ENCODE results near the gene OSBPL3.
"Not testable (repeated sequence)": the region's sequence is repeated elsewhere in the genome, so short reads cannot be mapped to it uniquely, and the experiment has no call there.

The OSBPL3 gene

DNA sequence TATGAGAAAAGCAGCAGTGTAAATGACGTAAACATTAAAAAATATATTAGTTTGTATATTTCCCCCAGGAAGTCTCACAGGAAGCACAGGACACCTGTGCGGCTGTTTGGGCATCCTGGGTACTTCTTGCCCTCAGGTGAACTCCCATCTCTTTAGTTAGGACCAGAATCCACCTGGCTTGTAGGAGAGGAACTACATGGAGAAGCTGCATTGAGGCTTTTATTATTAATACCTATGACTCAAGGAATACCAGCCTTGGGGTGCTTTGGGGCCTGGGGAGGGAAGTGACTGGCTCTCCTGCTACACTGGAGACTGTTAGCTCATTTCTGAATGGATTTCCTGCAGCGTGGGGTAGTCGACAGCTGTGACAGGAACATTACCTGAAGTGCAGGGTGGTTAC, 182.7 kb downstream of the OSBPL3 start:
- DNase-seq (ENCODE audit: low read depth in 2 of 2), result no peak

DNA sequence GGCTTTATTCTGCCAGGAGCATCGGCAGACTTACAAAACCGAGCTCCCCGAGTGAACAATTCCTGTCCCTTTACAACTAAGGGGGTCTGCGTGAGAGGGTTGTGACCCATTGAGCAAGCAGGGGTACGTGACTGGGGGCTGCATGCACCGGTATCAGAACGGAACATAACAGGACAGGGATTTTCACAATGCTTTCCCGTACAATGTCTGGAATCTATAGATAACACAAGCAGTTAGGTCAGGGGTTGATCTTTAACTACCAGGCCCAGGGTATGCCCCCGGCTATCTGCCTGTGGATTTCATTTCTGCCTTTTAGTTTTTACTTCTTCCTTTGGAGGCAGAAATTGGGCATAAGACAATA, 184.6 kb downstream of the OSBPL3 start:
- DNase-seq (ENCODE audit: low read depth in 2 of 2), result no peak

DNA sequence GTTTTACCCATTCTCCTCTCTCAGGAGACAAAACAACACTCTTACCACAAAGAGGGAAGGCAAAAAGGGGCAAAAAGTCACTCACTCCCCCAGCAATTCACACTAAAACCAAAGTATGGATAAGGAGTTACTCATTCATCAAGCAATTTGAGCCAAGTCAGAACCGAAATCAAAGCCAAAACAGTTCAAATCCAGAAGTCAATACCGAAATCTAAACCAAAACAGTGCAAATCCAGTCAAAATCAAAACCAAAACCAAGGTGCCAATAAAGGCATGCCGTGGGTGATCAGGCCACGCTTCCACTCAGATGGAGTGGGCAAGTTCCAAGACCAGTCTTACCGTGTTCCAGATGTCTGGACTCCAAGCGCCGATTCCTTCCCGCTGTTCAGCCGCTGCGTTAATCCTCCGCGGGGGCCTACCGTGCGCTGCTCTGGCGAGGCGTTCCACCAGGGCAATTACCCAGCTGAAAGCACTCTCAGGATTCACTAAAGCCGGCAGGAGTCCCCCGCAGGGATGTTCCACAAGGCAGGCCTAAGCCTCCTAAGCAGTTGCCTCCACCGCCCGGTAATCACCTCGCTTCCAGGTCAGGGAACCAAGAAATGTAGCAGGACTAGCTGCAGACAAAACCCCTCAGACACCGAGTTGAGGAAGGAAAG, 185.1 kb downstream of the OSBPL3 start:
- not testable (repeated sequence) for DNase-seq (ENCODE audit: low read depth in 2 of 2)

DNA sequence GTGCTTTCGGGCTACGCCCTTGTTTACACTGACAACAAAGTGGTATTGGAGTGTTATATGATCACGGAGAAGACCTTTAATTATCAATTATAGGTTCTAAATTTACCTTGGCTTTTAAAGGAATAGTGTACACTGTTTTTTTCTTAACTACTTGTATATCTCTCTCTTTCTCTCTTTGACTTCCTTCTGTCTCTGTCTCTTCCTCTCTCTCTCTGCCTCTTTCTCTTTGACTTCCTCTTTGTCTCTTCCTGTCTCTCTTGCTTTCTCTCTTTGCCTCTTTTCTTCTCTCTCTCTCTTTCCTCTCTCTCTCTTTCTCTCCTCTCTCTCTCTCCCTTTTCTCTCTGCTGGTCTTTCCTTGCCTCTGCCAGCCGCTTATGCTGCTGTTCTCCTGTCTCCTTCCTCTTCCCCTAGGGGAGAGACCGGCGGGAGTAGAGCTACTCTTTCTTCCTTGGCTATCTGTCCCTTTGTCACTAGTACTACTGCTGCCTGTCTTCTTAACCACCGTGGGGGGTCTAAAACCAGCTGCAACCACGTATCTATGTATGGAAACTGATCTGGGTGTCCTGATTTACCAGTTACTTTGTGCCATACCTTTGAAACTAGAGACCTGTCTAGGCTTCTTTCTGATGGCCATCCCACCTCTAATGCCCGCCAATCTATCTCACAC, 185.9 kb downstream of the OSBPL3 start:
- no peak for DNase-seq (ENCODE audit: low read depth in 2 of 2)

DNA sequence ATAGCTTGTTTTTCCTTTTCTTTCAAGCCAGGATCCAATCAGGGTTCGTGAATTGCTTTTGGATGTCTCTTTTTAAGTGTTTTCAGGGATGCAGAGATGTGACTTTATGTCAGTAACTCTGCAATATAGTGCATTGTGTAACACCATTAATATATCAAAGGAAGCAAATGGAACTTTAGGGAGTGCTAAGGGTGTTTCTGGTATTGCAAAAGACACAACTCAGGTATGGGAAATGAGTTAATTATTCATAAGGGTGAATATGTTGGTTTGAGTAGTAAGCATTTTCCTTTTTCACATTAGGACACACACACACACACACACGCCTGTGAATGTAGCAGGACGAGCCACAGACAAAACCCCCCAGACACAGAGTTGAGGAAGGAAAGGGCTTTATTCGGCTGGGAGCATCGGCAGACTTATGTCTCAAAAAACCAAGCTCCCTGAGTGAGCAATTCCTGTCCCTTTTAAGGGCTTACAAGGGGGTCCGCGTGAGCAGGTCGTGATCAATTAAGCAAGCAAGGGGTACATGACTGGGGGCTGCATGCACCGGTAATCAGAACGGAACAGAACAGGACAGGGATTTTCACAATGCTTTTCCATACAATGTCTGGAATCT, 190.9 kb downstream of the OSBPL3 start:
- no peak for DNase-seq (ENCODE audit: low read depth in 2 of 2)

DNA sequence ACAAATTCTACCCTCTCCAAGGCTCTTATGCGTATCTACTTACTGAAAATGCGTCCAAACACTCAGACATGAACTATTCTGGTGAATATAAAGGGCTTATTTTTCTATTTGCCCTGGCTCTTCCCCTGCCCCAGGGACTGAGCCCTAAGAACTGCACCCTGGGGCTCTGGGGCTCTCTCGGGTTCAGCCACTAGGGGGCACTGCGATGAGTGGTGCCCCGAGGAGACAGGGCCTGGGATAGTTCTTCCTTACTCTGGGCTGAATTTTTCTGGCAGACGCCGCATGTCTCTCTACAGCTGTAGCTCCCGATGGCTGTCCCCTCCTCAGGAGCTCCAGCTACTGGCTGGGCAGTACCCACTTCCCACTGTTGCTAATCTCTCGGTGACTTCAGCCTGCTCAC, 191.9 kb downstream of the OSBPL3 start:
- DNase-seq (ENCODE audit: low read depth in 2 of 2), result no peak

DNA sequence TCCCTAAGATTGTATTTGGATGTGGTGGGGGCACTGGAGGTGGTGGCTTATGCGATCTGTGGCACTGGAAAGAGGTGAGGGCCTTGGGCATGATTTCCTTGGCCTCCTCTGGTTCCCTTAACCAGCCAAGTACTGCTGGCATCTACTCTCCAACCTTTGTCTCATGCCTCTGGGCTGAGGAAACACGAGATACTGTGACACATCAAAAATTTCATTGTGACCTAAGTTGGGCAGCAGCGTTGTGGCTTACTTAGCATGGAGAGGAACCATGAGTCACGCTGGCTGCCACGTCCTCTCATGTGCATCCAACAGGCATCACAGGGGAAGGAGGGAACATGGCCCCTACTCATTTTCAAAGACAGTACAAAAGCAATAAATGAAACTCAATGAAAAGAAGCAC, 193.0 kb downstream of the OSBPL3 start:
- no peak for DNase-seq (ENCODE audit: low read depth in 2 of 2)

DNA sequence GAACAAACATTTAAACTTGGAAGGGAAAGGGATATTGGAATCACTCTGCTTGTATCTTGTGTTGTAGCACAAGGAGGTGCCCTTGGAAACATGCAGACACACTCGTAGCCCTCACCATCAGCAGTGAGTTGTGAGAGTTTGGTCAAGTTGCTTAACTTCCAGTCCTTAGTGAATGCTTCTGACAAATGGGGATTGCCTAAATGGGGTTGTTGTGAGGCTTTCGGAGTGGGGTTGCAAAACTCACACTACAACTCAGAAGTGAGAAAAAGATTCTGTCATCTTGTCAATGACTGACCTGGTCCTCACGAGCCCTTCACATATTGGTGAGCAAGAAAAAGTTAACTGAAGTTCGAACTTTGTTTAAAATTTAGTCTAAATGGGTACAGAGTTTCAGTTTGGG, 193.7 kb downstream of the OSBPL3 start:
- no peak for DNase-seq (ENCODE audit: low read depth in 2 of 2)

DNA sequence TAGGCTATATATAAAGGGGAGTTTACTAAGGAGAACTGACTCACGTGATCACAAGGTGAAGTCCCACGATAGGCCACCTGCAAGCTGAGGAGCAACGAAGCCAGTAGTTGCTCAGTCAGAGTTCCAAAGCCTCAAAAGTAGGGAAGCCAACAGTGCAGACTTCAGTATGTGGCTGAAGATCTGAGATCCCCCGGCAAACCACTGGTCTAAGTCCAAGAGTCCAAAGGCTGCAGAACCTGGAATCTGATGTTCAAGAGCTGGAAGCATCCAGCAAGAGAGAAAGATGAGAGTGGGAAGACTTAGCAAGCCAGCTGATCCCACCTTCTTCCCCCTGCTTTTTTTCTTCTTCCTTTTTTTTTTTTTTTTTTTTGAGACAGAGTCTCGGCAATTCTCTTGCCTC, 195.7 kb downstream of the OSBPL3 start:
- no peak for DNase-seq (ENCODE audit: low read depth in 2 of 2)

DNA sequence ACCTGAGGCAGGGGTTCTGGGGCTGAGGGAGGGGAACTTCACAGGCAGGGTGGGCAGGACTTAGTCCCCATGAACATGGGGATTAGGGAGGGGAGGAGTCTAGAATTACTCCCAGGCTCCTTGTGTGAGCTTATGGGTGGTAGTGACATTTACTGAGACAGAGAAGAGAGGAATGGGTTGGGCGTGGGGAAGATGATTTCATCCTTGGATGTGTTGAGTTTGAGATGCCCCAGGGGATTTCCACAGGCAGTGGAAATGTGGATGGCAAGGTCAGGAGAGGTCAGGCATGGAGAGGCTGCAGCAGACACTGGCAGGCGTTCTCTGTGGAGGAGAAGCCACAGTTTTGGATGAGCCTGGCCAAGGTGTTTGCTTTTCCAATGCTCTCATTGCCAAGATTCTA, 196.3 kb downstream of the OSBPL3 start:
- DNase-seq (ENCODE audit: low read depth in 2 of 2), result no peak

DNA sequence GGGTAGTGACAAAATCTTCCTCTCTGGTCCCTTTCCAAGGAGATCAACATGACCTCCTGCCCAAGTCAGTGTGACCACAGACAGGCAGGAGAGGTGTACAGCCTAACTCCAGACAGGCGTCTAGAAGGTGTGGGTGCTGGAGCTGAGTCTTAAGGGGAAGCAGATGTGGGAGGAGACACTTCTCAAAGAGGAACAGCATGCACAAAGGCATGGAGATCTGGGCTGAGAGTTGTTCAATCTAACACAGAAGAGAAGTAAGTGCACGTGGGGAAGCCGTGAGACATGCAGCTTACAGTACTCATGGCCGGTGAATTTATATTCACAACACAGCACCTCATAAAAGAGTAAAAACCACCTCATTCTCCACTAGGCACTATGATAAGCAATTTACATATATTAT, 198.9 kb downstream of the OSBPL3 start:
- no peak for DNase-seq (ENCODE audit: low read depth in 2 of 2)

DNA sequence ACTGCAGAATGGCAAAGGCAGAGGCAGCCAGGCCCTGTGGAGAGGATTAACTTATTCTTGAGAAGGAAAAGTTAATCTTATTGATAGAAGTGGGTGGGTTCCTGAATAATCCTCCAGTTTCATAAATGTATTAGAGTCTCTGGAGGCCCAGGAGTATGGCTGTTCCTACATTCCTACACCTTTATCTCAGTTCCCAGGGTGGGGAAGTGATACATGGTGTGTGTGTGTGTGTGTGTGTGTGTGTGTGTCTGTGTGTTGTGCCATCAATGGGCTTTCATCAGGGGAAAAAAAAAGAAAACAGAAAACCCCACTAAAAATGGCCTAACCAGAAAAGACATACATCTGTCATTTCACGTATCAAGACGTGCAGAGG, 200.7 kb downstream of the OSBPL3 start:
- no peak for DNase-seq (ENCODE audit: low read depth in 2 of 2)

DNA sequence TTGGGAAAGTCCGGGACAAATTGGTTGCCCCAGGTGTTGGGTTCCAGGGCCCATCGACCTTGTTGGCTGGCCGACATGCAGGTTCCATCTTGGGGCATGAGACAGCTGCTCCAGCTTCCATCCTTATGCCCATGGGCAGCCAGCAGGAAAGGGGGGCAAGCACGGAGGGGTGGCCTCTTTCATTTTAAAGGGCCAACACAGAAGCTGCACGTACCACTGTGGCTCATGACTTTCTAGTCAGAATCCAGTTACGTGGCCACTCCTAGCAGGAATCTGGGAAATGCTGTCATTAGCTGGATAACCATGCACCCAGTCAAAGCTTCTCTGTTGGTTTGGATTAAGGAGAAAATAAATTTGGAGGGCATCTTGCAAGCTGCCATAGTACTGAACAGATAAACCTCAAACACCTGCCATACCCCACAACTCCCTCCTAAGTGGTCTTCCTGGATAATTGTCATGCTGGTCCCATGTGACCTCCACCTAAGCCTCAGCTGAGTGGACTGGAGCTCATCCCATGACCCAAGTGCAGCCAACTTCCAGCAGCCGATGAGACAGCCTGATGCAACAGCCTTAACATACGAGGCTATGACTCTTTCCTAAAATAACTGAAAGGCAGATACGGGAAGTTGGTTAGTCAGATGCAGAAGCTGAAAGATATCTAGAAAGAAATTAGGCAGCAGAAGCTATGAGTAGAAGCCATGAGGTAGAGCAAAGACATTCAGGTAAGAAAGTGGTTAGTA, 201.3 kb downstream of the OSBPL3 start:
- no peak for DNase-seq (ENCODE audit: low read depth in 2 of 2)

DNA sequence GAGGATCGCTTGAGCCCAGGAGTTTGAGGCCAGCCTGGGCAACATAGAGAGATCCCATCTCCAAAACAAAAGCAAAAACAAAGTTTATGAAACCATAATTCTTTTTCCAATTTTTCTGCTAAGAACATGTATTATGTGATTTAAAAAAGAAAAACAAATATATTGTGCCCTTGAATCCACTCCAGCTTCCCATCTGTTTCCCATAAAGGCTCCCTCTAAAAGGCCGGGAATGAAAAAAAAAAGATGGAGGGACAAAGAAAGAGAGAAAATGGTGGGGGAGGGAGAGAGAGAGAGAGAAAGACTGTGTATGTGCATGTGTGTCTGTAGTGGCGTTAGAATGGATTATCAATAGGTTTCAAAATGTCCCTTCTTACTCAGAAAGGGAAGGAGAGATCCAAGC, 202.2 kb downstream of the OSBPL3 start:
- no peak for DNase-seq (ENCODE audit: low read depth in 2 of 2)

DNA sequence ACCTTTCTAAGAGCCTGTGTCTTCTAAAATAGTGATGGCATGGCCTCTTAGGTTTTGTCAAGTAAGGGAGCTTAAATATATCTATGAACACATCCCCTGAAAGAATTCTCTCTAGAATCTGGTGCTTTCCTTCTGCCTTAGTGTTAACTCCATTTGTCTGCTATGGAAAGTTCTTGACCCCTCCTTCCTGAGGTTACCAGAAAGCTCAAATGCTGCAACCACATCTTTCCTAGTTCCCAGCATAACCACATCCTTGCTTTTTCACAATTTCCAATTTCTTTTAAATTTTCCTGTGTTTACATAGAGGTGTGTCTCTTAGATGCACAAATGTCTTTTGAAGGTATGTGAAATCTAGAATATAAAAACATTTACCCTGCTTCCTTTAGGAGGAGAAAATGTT, 206.3 kb downstream of the OSBPL3 start:
- no peak for DNase-seq (ENCODE audit: low read depth in 2 of 2)

DNA sequence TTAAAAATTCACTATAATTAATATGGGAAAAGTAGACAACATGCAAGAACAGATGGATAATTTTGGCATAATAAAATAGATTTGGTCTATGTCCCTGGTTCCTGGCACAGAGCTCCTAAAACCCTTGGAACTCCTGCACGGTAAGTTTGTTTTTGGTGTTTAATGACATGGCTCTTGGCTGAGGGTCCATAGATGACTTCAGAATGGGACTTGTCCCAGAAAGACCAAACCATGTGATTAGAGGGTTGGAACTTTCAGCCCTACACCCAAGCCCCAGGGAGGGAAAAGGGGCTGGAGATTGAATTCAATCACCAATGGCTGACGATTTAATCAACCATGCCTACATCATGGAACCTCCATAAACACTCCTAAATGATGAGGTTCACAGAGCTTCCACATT, 210.1 kb downstream of the OSBPL3 start:
- DNase-seq (ENCODE audit: low read depth in 2 of 2), result no peak

DNA sequence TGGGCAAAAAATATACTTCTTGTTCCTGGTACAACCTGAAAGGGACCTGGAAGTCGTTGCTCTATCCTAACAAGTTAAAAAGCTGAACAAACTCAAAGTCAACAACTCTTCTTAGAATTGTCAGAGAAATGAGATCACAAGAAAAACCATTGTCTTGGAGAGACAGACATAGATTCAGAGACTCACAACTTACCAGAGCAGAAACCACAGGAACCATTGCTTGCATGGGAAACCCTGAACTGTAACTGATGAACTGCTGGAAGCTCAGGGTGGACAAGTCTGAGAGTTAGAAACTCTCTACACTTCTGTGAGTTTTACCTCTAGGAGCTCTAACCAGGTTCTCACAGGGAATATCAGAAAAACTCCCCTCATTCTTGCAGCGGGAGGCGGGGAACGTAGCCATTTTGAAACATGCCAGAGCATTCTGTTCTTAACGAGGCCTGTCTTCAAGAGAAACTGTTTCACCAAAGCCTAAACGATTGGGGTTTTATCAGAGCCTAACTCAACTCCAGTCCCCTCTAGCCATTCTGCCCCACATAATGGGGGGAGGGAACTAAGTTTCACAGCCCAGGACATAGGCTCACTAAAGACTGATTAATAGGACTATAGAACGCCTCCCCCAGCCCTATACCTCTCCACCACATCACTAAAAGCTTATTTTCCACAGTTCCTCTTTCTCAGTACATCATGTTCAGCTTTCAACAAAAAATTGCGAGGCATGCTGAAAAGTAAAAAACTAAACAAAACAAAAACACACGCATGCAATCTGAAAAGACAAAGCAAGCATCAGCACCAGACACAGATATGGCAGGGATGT, 210.8 kb downstream of the OSBPL3 start:
- no peak for DNase-seq (ENCODE audit: low read depth in 2 of 2)

DNA sequence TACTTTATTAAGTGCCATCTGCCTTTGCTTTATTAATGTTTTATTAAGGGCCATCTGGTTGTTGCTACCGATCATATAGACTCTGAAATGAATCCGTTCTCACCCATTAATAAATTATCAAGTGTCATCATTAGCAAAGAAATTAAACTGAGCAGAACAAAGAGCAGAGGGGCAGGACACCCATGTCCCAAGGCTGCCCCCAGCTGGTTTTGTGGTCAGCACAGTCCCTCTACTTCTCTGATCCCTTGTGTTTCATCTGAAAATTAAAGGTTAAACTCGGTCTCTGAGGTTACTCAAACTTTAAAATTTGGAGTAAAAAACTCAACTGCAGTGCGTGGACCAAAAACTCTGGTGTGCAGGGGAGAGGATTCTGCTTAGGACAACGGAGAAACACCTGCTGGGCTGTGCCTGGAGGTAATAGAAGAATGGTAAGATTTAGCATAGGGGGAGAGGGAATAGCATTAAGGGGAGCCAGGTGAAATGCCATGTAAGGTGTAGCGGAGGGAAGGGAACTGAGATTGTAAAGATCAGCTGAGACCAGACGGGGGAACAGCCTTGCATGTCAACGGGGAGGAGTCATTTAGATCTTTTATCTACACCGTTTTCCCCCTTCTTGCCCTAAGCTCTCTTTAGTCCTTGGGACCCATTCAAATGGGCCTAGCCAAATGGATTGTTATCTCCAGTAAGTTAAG, 212.0 kb downstream of the OSBPL3 start:
- DNase-seq (ENCODE audit: low read depth in 2 of 2), result no peak

DNA sequence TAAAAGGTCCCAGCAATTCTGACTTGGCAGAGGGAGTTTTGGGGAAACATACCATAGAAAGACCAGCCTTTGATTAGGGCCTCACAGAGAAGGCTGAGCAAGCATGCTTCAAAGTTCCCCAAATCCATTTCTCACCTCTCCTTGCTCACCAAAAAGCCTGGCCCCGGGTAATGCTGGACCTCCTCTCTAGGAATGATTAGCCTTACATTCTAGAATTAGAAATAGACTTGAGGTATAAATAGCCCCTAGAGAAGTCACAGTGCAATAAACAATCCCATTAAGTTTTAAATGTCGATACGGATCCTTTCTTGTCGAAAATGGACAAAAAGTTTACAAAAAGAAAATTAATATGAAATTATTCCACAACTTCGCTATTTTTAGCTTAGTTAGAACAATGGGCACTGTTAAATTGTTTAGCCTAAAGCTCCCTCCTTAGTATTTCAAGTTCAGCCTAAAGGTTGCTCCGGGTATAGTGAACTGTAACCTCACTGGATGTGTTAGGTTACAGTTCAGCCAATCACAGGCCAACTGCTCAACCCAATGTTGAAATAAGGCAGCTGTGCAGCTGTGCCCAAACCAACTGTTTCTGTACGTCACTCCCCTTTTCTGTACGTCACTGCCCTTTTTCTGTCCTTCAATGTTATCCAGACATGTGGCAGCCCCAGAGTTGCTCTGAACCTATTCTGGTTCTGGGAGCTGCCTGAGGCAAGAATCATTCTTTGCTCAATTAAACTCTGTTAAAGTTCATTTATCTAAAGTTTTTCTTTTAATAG, 214.8 kb downstream of the OSBPL3 start:
- DNase-seq (ENCODE audit: low read depth in 2 of 2), result no peak

DNA sequence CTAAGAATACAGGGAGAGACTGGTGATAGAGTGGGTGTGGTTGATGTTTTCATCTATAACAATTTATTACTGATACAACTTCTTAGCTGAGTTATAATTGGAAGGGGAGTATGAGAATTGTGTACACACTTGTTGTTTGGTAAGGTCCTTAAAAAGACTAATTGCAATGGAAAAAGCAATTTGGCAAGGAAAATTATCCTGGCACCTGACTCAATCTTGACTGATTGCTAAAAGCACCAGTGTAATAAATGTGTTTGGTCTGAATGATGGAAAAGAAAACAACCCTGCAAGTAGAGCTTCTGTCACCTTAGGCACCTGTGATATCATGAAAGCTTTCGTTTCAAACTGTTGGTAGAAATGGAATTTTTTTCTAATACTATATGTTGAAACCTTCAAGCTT, 216.0 kb downstream of the OSBPL3 start:
- DNase-seq (ENCODE audit: low read depth in 2 of 2), result no peak

Data from stimulated activated CD4-positive, alpha-beta T cell treated with anti-CD3 and anti-CD28 coated beads, Interleukin-1b, Interleukin-23, amount 100 ng/mL, for 1 hour (primary cell).